Aorta (tissue), 5 donors: ENCODE results near the gene BAIAP3. TPM values are rescaled to one million over a fixed set of nuclear protein-coding genes. Genes with fewer than 3 reads are reported as not detected.

Source experiments
- ATAC-seq: fragments of 200-7000 bp; cut with Tn5 transposase; one replicate; pipeline ENCODE4 v1.9.1; 2022; ENCODE audit warnings: moderate library complexity; ENCODE audit not compliant: low FRiP score
- DNase-seq, 2 donors: peaks; one replicate each; pipeline ENCODE4 v3.0.0-alpha.2; 2020
- H3K27ac ChIP-seq, 2 donors: one replicate each; pipeline ENCODE4 v1.5.1; 2013; ENCODE audit warnings: low read length in 2 of 2, mild to moderate bottlenecking in 2 of 2, moderate library complexity in 2 of 2, control low read depth in 1 of 2, inconsistent platforms in 1 of 2, low read depth in 1 of 2
- H3K27me3 ChIP-seq, 2 donors: one replicate each; pipeline ENCODE4 v1.6.1; 2013; ENCODE audit warnings: control low read depth in 1 of 2, low read length in 1 of 2, mild to moderate bottlenecking in 1 of 2, moderate library complexity in 1 of 2; ENCODE audit not compliant: insufficient read depth in 2 of 2, control insufficient read depth in 1 of 2
- H3K36me3 ChIP-seq, 2 donors: one replicate each; pipeline ENCODE4 v1.6.1; 2013; ENCODE audit warnings: control low read depth in 1 of 2, low read length in 1 of 2, mild to moderate bottlenecking in 1 of 2; ENCODE audit not compliant: insufficient read depth in 2 of 2, control insufficient read depth in 1 of 2
- H3K4me1 ChIP-seq, 2 donors: one replicate each; pipeline ENCODE4 v1.6.1; 2013; ENCODE audit warnings: low read length in 2 of 2, control low read depth in 1 of 2, mild to moderate bottlenecking in 1 of 2, moderate library complexity in 1 of 2; ENCODE audit not compliant: insufficient read depth in 2 of 2, control insufficient read depth in 1 of 2
- H3K4me3 ChIP-seq, 2 donors: one replicate each; pipeline ENCODE4 v1.5.1; 2013; ENCODE audit warnings: low read length in 2 of 2, control low read depth in 1 of 2, mild to moderate bottlenecking in 1 of 2
- H3K9me3 ChIP-seq: one replicate; pipeline ENCODE4 v1.6.1; 2013; ENCODE audit warnings: mild to moderate bottlenecking, low read length; ENCODE audit not compliant: control insufficient read depth
- WGBS, 2 donors: extraction: QIAGEN DNeasy Blood & Tissue Kit; methylation state at CpG; one replicate each; pipeline ENCODE4 v1.1.7; 2013; 5-methylcytosine and 5-hydroxymethylcytosine counted together
- intact Hi-C, 2 donors: fragments of 100-400 bp; cut with DNase I; formaldehyde crosslinking; loops; one replicate each; pipeline versions ENCODE4 v1.14.2 to v1.15.0; 2022
- polyA plus RNA-seq, 2 donors: library from polyadenylated mRNA; stranded (reverse); fragments of 200-250 nt; gene quantifications; one replicate each; pipeline ENCODE4 v1.2.3, GENCODE V29; 2013
- total RNA-seq, 2 donors: library from RNA; stranded (reverse); fragmentation: NEBNext Ultra II Directional; extraction: Animal tissue kit (Norgen Biotek cat#: 25700); gene quantifications; one replicate each; pipeline ENCODE4 v1.2.1, GENCODE V29; 2021
- donor health status: healthy with polysubstance abuse.
- donor health status: Bipolar disorder and iron deficiency.
- donor health status: DM: no; HTN: no; CAD: no.
- donor health status: DM: no; HTN: no; CAD: no.
- donor health status: DM: yes; HTN: yes; CAD: no.

The BAIAP3 gene
- total and polyA plus RNA-seq, 4 donors, result 1.1 to 3.1 (median 1.9) TPM

- no peak overlapping the region for H3K27ac ChIP-seq
- peaks cover 0 to 3% of the 10 kb centered on the region in 2 donors for H3K36me3 ChIP-seq
- WGBS, 2 donors, result 88 to 92% methylated on average over 19 of the region's 19 CpGs
- H3K9me3 ChIP-seq, result no peaks in the 10 kb centered on the region
- intact Hi-C loops, result loop anchor here in 1 of 2 donors (2.0 kb wide), 1 partner anchor 50 kb away; the partner anchor contains the start of gene CCDC154
- H3K4me3 ChIP-seq, result no peak overlapping the region
- no peaks in the 10 kb centered on the region for H3K27me3 ChIP-seq
- ATAC-seq, result no peak
- no peak for DNase-seq
- H3K4me1 ChIP-seq, result no peaks in the 10 kb centered on the region
These were observed 61.0 kb downstream of the BAIAP3 start for GRCh38 chr16:1394367-1394951.

- no peak overlapping the region for H3K4me3 ChIP-seq
- H3K36me3 ChIP-seq, result peaks cover 0 to 3% of the 10 kb centered on the region in 2 donors
- no peaks in the 10 kb centered on the region for H3K9me3 ChIP-seq
- no peak overlapping the region for H3K27ac ChIP-seq
- WGBS, 2 donors, result 88 to 90% methylated on average over 22 of the region's 22 CpGs
- no peaks in the 10 kb centered on the region for H3K4me1 ChIP-seq
- ATAC-seq, result no peak
- intact Hi-C loops, result loop anchor here in 1 of 2 donors (2.0 kb wide), 1 partner anchor 49 kb away; the partner anchor contains the start of gene CCDC154
- H3K27me3 ChIP-seq, result no peaks in the 10 kb centered on the region
- DNase-seq, result no peak
These were observed 62.1 kb downstream of the BAIAP3 start for GRCh38 chr16:1395444-1396031.

- Histone ChIP-seq H3K4me1 (no peaks in the 10 kb centered on the region), H3K27ac (no peak overlapping the region), H3K36me3 (peaks cover 0 to 1% of the 10 kb centered on the region in 2 donors), H3K4me3 (no peak overlapping the region), H3K9me3 (no peaks in the 10 kb centered on the region), H3K27me3 (no peaks in the 10 kb centered on the region)
- DNase-seq (no peak), ATAC-seq (no peak)
- intact Hi-C loops, result no loop called here
- WGBS, 2 donors, result 93 to 94% methylated on average over 20 to 21 of the region's 21 CpGs
These were observed 64.3 kb downstream of the BAIAP3 start for GRCh38 chr16:1397779-1398178.

- Histone ChIP-seq H3K27ac (no peak overlapping the region), H3K4me1 (no peaks in the 10 kb centered on the region), H3K36me3 (no peaks in the 10 kb centered on the region), H3K9me3 (no peaks in the 10 kb centered on the region), H3K27me3 (no peaks in the 10 kb centered on the region), H3K4me3 (no peak overlapping the region)
- intact Hi-C loops, result no loop called here
- WGBS, 2 donors, result 89 to 90% methylated on average over 9 of the region's 9 CpGs
- ATAC-seq, result no peak
- DNase-seq, result no peak
These were observed 64.9 kb downstream of the BAIAP3 start for GRCh38 chr16:1398351-1398750.

Other genes starting within 250 kb of the BAIAP3 start
- gene C1QTNF8, start 237.4 kb upstream of the BAIAP3 start, total RNA-seq, result 1 to 10 TPM in 1 of 2 donors, not detected in 1; 1.4 TPM
- 1 to 10 TPM in 1 of 2 donors, not detected in 1; 1.2 TPM for gene C1QTNF8, start 237.4 kb upstream of the BAIAP3 start, polyA plus RNA-seq
- gene CACNA1H, start 180.5 kb upstream of the BAIAP3 start, total RNA-seq, result 10 to 100 TPM in 1 of 2 donors, 1 to 10 TPM in 1; 8.9 to 17.8 TPM
- gene CACNA1H, start 180.5 kb upstream of the BAIAP3 start, polyA plus RNA-seq, result 10 to 100 TPM in 1 of 2 donors, 1 to 10 TPM in 1; 1.3 to 10.7 TPM
- gene TPSG1, start 108.4 kb upstream of the BAIAP3 start, total RNA-seq, result under 1 TPM in 1 of 2 donors, not detected in 1; 0.81 TPM
- gene TPSG1, start 108.4 kb upstream of the BAIAP3 start, polyA plus RNA-seq, result 1 to 10 TPM in 1 of 2 donors, not detected in 1; 4.6 TPM
- gene TPSB2, start 103.5 kb upstream of the BAIAP3 start, total RNA-seq, result 10 to 100 TPM; 17.0 to 51.0 TPM
- gene TPSB2, start 103.5 kb upstream of the BAIAP3 start, polyA plus RNA-seq, result 10 to 100 TPM in 1 of 2 donors, 1 to 10 TPM in 1; 4.9 to 10.8 TPM
- 10 to 100 TPM; 12.2 to 38.0 TPM for gene TPSAB1, start 92.9 kb upstream of the BAIAP3 start, total RNA-seq
- 1 to 10 TPM; 3.0 to 3.8 TPM for gene TPSAB1, start 92.9 kb upstream of the BAIAP3 start, polyA plus RNA-seq
- gene TPSD1, start 77.6 kb upstream of the BAIAP3 start, total RNA-seq, result not detected
- under 1 TPM in 1 of 2 donors, not detected in 1; 0.38 TPM for gene TPSD1, start 77.6 kb upstream of the BAIAP3 start, polyA plus RNA-seq
- 10 to 100 TPM; 81.7 to 86.7 TPM for gene UBE2I, start 24.0 kb upstream of the BAIAP3 start, total RNA-seq
- gene UBE2I, start 24.0 kb upstream of the BAIAP3 start, polyA plus RNA-seq, result 10 to 100 TPM; 35.7 to 63.1 TPM
- 10 to 100 TPM; 32.1 to 37.5 TPM for gene TSR3, start 18.2 kb downstream of the BAIAP3 start, total RNA-seq
- gene TSR3, start 18.2 kb downstream of the BAIAP3 start, polyA plus RNA-seq, result 10 to 100 TPM; 68.4 to 88.0 TPM
- gene GNPTG, start 18.3 kb downstream of the BAIAP3 start, total RNA-seq, result 10 to 100 TPM; 45.3 to 55.1 TPM
- 10 to 100 TPM; 33.7 to 74.1 TPM for gene GNPTG, start 18.3 kb downstream of the BAIAP3 start, polyA plus RNA-seq
- gene UNKL, start 81.1 kb downstream of the BAIAP3 start, total RNA-seq, result 10 to 100 TPM; 21.2 to 34.6 TPM
- 10 to 100 TPM in 1 of 2 donors, 1 to 10 TPM in 1; 8.8 to 23.9 TPM for gene UNKL, start 81.1 kb downstream of the BAIAP3 start, polyA plus RNA-seq
- 1 to 10 TPM; 5.7 to 8.3 TPM for gene UQCC4, start 87.1 kb downstream of the BAIAP3 start, total RNA-seq
- gene UQCC4, start 87.1 kb downstream of the BAIAP3 start, polyA plus RNA-seq, result 10 to 100 TPM; 13.3 to 20.0 TPM
- gene PERCC1, start 97.4 kb downstream of the BAIAP3 start, total RNA-seq, result not detected
- not detected for gene PERCC1, start 97.4 kb downstream of the BAIAP3 start, polyA plus RNA-seq
- 1 to 10 TPM; 1.8 to 2.0 TPM for gene CCDC154, start 110.9 kb downstream of the BAIAP3 start, total RNA-seq
- 1 to 10 TPM; 3.8 to 9.6 TPM for gene CCDC154, start 110.9 kb downstream of the BAIAP3 start, polyA plus RNA-seq
- gene CLCN7, start 141.4 kb downstream of the BAIAP3 start, total RNA-seq, result 10 to 100 TPM; 44.8 to 89.1 TPM
- gene CLCN7, start 141.4 kb downstream of the BAIAP3 start, polyA plus RNA-seq, result 10 to 100 TPM; 14.5 to 90.9 TPM
- gene PTX4, start 155.3 kb downstream of the BAIAP3 start, total RNA-seq, result under 1 TPM; 0.26 to 0.33 TPM
- not detected for gene PTX4, start 155.3 kb downstream of the BAIAP3 start, polyA plus RNA-seq
- gene TELO2, start 159.7 kb downstream of the BAIAP3 start, total RNA-seq, result 10 to 100 TPM; 25.6 to 28.2 TPM
- gene TELO2, start 159.7 kb downstream of the BAIAP3 start, polyA plus RNA-seq, result 10 to 100 TPM in 1 of 2 donors, 1 to 10 TPM in 1; 8.8 to 52.7 TPM
- 10 to 100 TPM; 38.1 to 52.1 TPM for gene TMEM204, start 200.0 kb downstream of the BAIAP3 start, total RNA-seq
- 10 to 100 TPM; 34.7 to 74.5 TPM for gene TMEM204, start 200.0 kb downstream of the BAIAP3 start, polyA plus RNA-seq